ENCODE data around the gene MRPL49. TPM values are rescaled to one million over a fixed set of nuclear protein-coding genes. Genes with fewer than 3 reads are reported as not detected.

The MRPL49 gene
- total and polyA plus RNA-seq, 2 of the 13 experiments (the other 11 are each of a cell fraction or from before 2014, with no cell fraction given), result 39.2 to 53.3 TPM

DNA sequence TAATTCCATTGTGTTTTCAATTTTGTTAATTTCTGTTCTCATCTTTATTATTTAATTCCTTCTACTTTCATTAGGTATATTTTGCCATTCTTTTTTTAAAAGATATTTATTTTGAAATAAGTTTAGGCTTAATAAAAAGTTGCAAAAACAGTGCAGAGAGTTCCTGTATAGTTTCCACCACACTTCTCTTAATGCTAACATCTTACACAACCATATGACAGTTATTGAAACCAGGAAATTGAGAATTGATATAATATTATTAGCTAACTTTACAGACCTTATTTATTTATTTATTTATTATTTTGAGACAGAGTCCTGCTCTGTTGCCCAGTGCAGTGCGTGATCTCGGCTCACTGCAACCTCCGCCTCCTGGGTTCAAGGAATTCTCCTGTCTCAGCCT, 34.1 kb downstream of the MRPL49 start:
- FAIRE-seq, result no peak
- peaks cover 22% of the 10 kb centered on the region for H3K4me1 ChIP-seq (ENCODE audit: insufficient read depth, low read length)
- H3K9me3 ChIP-seq (ENCODE audit: low read length), result no peaks in the 10 kb centered on the region
- intact Hi-C loops (cut with micrococcal nuclease; ENCODE audit: unreplicated experiment) (no loop called here), in situ Hi-C loops (cut with HindIII; ENCODE audit: extremely low pct_ligation_motif_present, low pct_unique_long_range_greater_than_20kb) (no loop called here)
- H3K36me3 ChIP-seq (replicated peaks in 1 of 2; ENCODE audit: control insufficient read depth in 1 of 2, insufficient read depth in 2 of 2, low read length in 2 of 2), result no peaks in the 10 kb centered on the region
- no peaks in the 10 kb centered on the region for H4K20me1 ChIP-seq (ENCODE audit: insufficient read depth, low read length)
- WGBS (ENCODE audit: low lambda C conversion rate), result 85% methylated on average over 3 of the region's 3 CpGs
- H3K9ac ChIP-seq (ENCODE audit: insufficient read depth, low read depth, low read length), result no peak overlapping the region
- no TSS peak for BruUV-seq (replicated peaks)
- H3K27ac ChIP-seq (ENCODE audit: extremely low read length, insufficient read depth, low read length), result no peak overlapping the region
- ChIA-PET POLR2A (interaction anchor here (1.8 kb wide), 1 partner anchor 21 kb away, joined by 8 read pairs; no protein-coding TSS in a partner anchor), CTCF (ENCODE audit: low intra/inter-chr PET ratio, low total read pairs) (no interaction called here)
- no peak overlapping the region for H2AFZ ChIP-seq (ENCODE audit: low read length)
- no peak for ATAC-seq
- DNase-seq (ENCODE audit: low spot score), result no peak
- no peak overlapping the region for H3K4me2 ChIP-seq (ENCODE audit: low read depth, low read length)
- no peaks in the 10 kb centered on the region for H3K27me3 ChIP-seq (ENCODE audit: control insufficient read depth in 1 of 2, insufficient read depth in 2 of 2, low read length in 2 of 2)
- no peak for TF ChIP-seq ZNF607 (CRISPR knock-in tag; IDR thresholded peaks at IDR 0.05; ENCODE audit: borderline replicate concordance)
- TF ChIP-seq CC2D1A (CRISPR knock-in tag; IDR thresholded peaks at IDR 0.05), result no peak
- no peak for TF ChIP-seq NR2F2 (IDR thresholded peaks at IDR 0.05; ENCODE audit: borderline replicate concordance, low read depth)
- TF ChIP-seq ZFP37 (CRISPR knock-in tag; IDR thresholded peaks at IDR 0.05; ENCODE audit: borderline replicate concordance), result no peak
- no peak for TF ChIP-seq NFIC (IDR thresholded peaks at IDR 0.05; ENCODE audit: low read length)
- TF ChIP-seq, protein P1, sequence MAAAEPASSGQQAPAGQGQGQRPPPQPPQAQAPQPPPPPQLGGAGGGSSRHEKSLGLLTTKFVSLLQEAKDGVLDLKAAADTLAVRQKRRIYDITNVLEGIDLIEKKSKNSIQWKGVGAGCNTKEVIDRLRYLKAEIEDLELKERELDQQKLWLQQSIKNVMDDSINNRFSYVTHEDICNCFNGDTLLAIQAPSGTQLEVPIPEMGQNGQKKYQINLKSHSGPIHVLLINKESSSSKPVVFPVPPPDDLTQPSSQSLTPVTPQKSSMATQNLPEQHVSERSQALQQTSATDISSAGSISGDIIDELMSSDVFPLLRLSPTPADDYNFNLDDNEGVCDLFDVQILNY (CRISPR knock-in tag; conservative IDR thresholded peaks at IDR 0.05), result no peak
- no peak for TF ChIP-seq ZNF563 (CRISPR knock-in tag; IDR thresholded peaks at IDR 0.05)
- TF ChIP-seq BRCA1 (CRISPR knock-in tag; IDR thresholded peaks at IDR 0.05), result no peak
- TF ChIP-seq, protein P2, sequence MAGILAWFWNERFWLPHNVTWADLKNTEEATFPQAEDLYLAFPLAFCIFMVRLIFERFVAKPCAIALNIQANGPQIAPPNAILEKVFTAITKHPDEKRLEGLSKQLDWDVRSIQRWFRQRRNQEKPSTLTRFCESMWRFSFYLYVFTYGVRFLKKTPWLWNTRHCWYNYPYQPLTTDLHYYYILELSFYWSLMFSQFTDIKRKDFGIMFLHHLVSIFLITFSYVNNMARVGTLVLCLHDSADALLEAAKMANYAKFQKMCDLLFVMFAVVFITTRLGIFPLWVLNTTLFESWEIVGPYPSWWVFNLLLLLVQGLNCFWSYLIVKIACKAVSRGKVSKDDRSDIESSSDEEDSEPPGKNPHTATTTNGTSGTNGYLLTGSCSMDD (CRISPR knock-in tag; IDR thresholded peaks at IDR 0.05), result no peak
- H3K79me2 ChIP-seq (ENCODE audit: insufficient read depth, low read length), result no peaks in the 10 kb centered on the region
- no peak overlapping the region for H3K4me3 ChIP-seq (replicated peaks in 1 of 3; ENCODE audit: insufficient read depth in 1 of 3, low read depth in 2 of 3, low read length in 3 of 3)

Data from HepG2 (cell line).